GM12892 (cell line): ENCODE data around the gene FANCD2OS.
"Not testable (repeated sequence)": the region's sequence is repeated elsewhere in the genome, so short reads cannot be mapped to it uniquely, and the experiment has no call there.

ENCODE experiments used
- DNase-seq: peaks from one replicate; pipeline ENCODE4 v3.0.0; 2011; ENCODE audit not compliant: insufficient read length
- FAIRE-seq: peaks from 2 replicates; lab custom pipeline; 2011; peaks lifted over from hg19 to GRCh38; lab: Jason Lieb, UNC
- POLR2A ChIP-seq: IDR thresholded peaks from 2 replicates; pipeline ENCODE4 v1.6.1; 2011; ENCODE audit warnings: low read depth, low read length, control low read depth
- POLR2AphosphoS5 ChIP-seq: IDR thresholded peaks from 2 replicates; pipeline ENCODE4 v1.6.1; 2011; ENCODE audit warnings: low read depth, low read length, control low read depth
- TAF1 ChIP-seq: IDR thresholded peaks from 2 replicates; pipeline ENCODE4 v1.6.1; 2011; ENCODE audit warnings: low read depth, mild to moderate bottlenecking, control low read depth, low read length, borderline replicate concordance

FANCD2OS gene

GRCh38 chr3:10136426-10137005 lies 28.5 kb upstream of the FANCD2OS start:
- TF ChIP-seq POLR2A (no peak), TAF1 (no peak), POLR2AphosphoS5 (no peak)
- no peak for FAIRE-seq
- no peak for DNase-seq

- not testable (repeated sequence) for FAIRE-seq, DNase-seq
Observed at GRCh38 chr3:10135872-10136271, 27.8 kb upstream of the FANCD2OS start.

GRCh38 chr3:10122724-10123123 lies 14.7 kb upstream of the FANCD2OS start:
- TF ChIP-seq TAF1 (no peak), POLR2AphosphoS5 (no peak), POLR2A (no peak)
- no peak for FAIRE-seq
- DNase-seq, result no peak

- FAIRE-seq (no peak), DNase-seq (no peak)
- TF ChIP-seq TAF1 (no peak), POLR2AphosphoS5 (no peak), POLR2A (no peak)
Observed at GRCh38 chr3:10121064-10121463, 13.0 kb upstream of the FANCD2OS start.

- FAIRE-seq, result no peak
Observed at GRCh38 chr3:10119376-10119775, 11.3 kb upstream of the FANCD2OS start.

DNA sequence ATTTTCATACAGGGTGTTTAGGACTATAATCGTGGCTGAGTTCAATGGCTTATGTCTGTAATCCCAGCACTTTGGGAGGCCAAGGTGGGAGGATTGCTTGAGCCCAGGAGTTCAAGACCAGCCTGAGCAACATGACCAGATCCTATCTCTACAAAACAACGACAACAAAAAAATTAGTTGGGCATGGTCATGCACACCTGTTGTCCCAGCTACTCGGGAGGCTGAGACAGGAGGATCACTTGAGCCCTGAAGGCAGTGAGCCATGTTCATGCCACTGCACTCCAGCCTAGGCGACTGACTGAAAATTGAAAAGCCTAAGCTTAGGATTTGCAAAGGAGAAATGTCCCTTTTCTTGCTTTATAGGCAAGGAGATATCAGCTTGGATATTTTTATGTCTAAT lies 8.9 kb upstream of the FANCD2OS start:
- no peak for TF ChIP-seq POLR2A
- no peak for TF ChIP-seq TAF1
- TF ChIP-seq POLR2AphosphoS5, result no peak

More at GRCh38 chr3:10119376-10119775, 11.3 kb upstream of the FANCD2OS start:
- no peak for TF ChIP-seq POLR2A
- no peak for TF ChIP-seq TAF1
- no peak for TF ChIP-seq POLR2AphosphoS5
- no peak for DNase-seq

DNA sequence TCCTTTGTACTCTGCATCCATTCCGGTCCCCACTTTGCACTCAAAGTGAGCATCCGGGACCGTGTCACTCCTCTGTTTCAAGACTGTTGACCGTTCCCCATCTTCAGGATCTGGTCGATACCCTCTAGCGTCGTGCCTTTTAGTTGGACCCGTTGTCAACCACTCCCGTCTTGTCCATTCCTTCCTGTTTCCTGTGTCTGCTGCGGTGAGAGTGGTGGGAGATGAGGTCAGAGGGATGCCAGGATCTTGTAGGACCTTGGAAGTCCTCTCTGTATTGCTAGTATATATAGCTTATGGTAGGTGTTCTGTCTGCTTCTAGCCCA lies 8.0 kb upstream of the FANCD2OS start:
- DNase-seq (no peak), FAIRE-seq (no peak)
- TF ChIP-seq POLR2AphosphoS5, result no peak
- no peak for TF ChIP-seq POLR2A
- TF ChIP-seq TAF1, result no peak

More for the DNA sequence above, 8.9 kb upstream of the FANCD2OS start:
- FAIRE-seq (no peak), DNase-seq (no peak)

- DNase-seq, result peak; percentile 97
- TF ChIP-seq POLR2AphosphoS5 (peak; percentile 96), POLR2A (peak; percentile 95), TAF1 (peak; percentile 87)
- peak; percentile 99 for FAIRE-seq
Observed at GRCh38 chr3:10115326-10116137, 7.5 kb upstream of the FANCD2OS start, which contains the start of gene BRK1. BRK1 (plus strand) TSS chr3:10115675; CDS start chr3:10115702, 27 bp downstream.

DNA sequence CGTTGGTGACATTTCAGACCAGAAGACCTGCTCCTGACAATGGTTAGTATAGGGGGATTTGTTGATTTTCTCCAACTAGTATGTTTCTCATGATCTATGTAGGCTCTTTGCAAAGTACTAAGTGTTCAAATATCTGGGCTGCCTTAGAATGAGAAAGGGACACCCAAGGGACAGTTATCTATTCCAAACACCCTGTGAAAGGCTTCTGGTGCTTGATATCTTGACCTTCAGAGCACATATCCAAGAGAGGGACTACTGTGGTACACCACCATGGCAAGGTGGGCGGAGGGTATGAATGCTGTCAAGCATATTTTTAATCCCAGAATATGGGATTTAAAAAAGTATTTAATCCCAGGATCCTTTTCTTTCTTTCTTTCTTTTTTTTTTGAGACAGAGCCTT lies 1.1 kb downstream of the FANCD2OS start:
- DNase-seq, result no peak
- FAIRE-seq, result no peak

DNA sequence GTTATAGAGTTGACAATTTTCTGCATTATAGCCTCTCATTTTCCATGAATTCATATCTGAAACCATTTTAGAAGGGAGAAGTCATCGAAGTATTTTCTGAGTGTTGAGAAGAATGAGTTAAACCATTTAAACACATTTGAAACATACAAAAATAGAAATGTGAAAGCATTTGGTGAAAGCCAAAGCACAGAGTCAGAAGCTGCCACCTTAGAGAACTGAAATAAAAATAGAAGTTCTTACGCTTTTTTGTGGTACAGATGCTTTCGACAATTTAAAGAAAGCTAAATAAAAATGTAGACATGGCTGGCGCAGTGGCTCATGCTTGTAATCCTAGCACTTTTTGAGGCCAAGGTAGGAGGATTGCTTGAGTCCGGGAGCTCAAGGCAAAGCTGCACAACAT lies 9.0 kb downstream of the FANCD2OS start:
- no peak for TF ChIP-seq POLR2AphosphoS5
- TF ChIP-seq POLR2A, result no peak
- no peak for TF ChIP-seq TAF1
- FAIRE-seq (no peak), DNase-seq (no peak)

More for the DNA sequence above, 1.1 kb downstream of the FANCD2OS start:
- TF ChIP-seq POLR2A (no peak), POLR2AphosphoS5 (no peak), TAF1 (no peak)

- TF ChIP-seq POLR2AphosphoS5 (no peak), TAF1 (no peak), POLR2A (no peak)
- DNase-seq (no peak), FAIRE-seq (no peak)
Observed at GRCh38 chr3:10093678-10094077, 14.4 kb downstream of the FANCD2OS start.

- not testable (repeated sequence) for FAIRE-seq, DNase-seq
Observed at GRCh38 chr3:10091387-10091786, 16.7 kb downstream of the FANCD2OS start.

DNA sequence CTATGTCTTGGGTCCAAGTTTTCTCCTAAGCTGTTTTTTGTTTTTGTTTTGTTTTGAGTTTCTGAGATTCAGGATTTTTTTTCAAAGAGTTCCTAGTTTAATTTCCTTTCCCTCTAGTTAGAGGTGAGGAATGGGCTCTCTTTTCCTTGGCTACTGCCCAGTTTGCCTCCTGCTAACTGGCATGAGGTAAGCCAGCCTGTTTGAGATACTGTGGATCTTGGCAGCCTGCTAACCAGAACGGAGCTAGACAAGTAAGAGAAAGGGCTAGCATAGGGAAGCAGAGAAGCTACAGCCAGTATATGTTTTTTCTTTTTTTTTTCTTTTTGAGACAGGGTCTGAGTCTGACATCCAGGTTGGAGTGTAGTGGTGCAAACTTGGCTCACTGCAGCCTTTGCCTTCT lies 17.3 kb downstream of the FANCD2OS start:
- not testable (repeated sequence) for DNase-seq, FAIRE-seq
